HG02852 (cell line): Measurements from ENCODE around the gene SLC28A1.

Source experiments
- ATAC-seq: cut with Tn5 transposase; IDR thresholded peaks from one replicate; pipeline ENCODE4 v1.9.1; 2021; ENCODE audit warnings: mild to moderate bottlenecking, moderate library complexity; ENCODE audit not compliant: unreplicated experiment

SLC28A1 gene

DNA sequence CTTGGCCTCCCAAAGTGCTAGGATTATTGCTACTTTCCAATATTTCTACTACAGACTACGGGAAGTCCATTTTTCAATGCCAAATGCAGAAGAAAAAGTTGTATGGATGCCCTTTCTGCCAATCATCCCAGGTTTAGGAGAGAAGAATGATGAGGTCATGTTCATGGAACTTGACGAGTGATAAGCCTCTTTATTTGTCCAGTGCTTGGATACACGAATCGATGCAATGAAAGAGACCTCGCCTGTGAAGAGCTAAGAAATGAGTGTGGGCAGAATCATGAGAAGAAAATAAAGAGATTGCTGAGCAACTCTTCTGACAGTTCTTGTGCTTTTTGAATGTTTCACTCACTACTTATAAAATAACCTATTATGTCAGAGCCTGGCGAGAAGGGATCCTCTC, 996 bp upstream of the SLC28A1 start:
- no peak for ATAC-seq

DNA sequence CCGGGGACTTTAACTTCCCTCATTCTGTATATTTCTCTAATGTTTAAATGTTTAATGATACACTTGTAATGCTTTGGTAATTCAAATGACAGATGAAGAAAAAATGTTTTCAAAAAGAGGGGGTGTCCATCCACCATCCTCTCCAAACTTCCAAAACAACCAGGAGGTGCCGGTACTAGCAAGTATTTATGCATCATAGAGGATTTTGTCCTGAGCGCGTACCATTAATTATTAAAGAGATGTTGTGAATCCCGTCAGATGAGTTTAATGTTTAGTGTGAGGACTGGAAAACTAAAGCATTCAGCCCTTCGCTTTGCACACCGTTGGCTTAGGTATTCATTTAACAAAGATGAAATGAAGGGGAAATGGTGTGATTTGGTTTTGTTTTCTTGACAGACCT, 1.3 kb downstream of the SLC28A1 start:
- no peak for ATAC-seq

DNA sequence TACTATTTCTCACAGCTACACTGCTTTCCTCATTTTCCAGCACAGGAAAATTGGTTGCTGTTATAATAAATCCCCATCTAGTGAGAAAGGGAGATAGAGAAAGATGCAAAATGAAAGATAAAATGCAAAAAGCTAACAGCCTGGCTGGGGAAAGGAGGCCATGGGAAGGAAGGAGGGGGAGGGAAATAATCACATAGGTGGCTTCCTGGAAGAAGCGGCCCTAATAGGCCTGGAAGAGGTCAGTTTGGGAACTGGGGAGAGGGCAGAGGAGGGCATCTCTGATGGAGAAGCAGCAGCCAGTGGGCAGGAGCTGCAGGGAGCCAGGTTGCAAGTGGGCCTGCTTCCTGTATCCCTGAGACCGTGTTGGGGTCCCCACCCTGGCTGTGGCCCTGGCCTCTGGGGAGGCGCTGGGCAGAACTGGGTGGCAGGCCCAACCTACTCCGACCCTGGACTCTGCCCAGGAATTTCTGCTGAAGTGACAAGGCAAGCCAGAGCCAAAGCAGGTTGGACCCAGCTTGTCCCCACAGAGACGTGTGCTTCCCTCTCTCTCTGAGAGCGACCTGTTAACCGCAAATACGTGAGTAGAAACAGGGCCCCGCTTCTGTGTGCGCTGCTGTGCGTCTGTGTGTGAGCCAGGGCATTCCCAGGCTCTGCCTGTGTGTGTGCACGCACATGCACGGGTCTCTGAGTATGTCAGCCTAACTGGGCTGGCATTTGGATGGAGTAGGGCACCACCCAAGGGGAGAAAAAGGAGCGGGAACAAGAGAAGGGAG, 1.9 kb downstream of the SLC28A1 start:
- no peak for ATAC-seq

DNA sequence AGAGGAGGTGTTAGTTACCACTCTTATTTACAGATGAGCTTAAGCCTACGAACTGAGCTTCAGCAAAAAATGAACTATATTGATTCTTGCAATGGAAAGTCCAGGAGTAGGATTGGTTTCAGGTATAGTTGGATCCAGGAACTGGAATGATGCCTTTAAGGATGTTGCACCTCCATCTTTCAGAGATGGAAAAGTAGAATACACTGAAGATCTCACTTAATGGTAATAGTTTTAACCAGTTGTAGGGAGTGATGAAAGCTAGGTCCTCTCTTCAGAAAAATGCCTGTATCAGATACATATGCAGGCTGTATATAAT, 2.5 kb downstream of the SLC28A1 start:
- no peak for ATAC-seq

DNA sequence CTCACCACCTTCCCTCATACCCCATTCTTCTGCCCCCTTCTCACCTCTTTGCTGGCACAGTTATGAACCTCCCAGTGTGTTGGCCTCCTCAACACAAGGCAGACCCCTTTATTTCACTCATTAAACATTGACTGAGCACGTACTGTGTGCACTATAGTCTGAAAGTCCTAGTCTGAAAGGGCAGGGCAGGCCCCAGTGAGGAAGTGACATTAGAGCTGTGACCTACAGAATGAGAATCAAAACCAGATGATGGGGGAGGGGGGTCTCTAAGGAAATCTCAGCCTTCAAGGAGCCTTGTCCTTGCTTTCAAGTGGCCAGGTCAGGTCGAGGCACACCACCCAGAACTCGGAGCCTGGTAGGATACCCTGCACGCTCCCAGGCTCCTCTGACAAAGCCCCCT, 3.5 kb downstream of the SLC28A1 start:
- no peak for ATAC-seq

DNA sequence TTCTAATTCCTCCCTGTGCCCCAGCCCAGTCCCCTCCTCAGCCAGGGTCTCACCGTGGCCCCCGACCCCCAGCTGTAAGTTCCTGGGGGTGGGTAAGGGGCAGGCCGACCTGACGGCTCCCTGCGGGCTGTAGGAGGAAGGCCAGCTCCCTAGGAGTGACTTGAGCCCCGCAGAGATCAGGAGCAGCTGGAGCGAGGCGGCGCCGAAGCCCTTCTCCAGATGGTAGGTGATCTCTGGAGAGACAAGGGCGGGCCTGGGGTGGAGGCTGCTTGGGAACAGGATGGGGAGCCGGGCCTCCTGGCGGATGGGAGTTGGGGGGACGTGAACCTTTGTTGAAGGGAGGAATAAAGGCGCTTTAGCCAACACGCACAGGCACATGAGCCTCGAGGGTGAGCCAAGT, 4.2 kb downstream of the SLC28A1 start:
- no peak for ATAC-seq

DNA sequence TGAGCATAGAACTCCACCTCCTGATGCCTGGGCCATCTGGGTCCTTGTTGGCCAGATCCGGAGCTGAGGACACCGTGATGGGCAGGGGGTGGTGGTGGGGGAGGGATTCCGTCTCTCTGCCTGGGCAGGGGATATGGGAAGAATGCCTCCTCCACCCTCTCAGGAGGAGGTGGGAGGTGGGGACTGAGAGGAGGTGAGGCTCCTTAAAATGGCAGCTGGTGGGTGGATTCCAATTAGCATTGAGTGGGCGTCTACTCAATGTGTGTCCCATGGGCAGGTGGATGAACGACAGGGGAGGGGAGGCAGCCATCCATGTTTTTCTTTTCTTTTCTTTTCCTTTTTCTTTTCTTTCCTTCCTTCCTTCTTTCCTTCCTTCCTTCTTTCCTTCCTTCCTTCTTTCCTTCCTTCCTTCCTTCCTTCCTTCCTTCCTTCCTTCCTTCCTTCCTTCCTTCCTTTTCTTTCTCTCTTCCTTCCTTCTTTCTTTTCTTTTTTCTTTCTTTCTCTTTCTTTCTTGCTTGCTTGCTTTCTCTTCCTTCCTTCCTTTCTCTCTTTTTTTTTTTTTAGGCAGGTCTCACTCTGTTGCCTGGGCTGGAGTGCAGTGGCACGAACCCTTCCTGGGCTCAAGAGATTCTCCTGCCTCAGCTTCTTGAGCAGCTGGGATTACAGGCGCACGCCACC, 5.0 kb downstream of the SLC28A1 start:
- ATAC-seq = no peak

DNA sequence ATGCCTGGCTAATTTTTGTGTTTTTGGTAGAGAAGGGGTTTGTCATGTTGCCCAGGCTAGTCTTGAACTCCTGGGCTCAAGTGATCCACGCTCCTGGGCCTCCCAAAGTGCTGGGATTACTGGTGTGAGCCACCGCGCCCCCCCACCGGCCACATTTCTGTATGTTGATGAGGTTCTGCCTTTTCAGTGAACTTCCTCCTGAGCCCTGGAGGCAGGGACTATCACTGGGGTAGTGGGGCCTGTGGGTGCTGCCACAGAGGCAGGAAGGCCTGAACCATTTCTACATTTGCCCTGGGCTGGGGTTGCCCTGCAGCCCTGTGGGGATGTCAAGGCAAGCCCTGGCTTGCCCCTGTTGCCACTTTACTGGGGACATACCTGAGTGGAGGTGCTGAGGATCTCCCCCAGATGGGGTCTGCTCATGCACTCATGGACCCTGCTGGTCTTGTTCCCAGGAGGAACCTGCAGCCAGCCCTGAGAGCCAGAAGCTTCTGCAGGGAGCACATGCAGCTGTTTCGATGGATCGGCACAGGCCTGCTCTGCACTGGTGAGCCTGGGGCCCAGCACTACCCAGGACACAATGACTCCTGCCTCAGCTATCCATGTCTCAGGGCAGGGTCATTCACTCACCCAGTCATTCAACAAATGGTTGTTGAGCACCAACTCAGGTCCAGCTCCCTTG, 5.7 kb downstream of the SLC28A1 start:
- ATAC-seq = no peak

DNA sequence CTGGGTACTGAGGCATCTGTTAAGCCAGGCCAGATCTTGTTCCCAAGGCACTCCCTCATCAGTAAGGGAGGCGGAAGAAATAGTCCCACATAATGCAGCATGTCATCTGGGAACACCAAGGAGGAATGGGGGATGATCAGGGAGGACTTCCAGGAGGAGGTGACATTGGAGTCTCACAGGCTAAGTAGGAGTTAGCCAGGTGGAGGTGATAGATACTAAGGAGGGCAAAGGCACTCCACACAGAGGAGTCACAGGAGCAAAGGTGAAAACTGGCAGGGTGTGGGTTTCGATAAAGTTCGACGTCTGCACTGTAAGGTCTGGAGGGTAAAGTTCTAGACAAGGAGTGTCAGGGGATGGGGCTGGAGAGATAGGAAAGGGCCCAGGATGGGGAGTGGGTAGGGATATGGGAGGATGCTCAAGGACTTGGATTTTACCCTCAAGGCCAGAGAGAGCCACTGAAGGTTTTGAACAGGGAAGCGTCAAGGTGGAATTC, 6.3 kb downstream of the SLC28A1 start:
- no peak for ATAC-seq

DNA sequence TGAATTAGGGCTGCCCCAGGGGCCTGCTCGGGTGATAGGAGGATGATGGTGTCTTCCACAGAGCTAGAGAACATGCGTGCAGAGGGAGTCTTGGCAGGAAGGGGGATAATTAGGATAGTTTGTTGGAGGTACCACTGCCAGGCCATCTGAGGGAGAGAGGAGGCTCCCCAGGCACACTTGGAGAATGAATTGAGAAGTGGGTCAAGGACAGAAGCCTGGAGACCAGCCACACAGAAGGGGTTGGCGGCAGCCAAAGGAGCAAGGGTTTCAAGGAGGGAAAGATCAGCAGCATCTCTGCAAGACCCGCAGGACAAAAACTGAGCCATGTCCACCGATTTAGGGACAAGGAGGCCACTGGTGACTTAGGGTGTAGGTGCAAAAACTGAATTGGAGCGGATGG, 6.9 kb downstream of the SLC28A1 start:
- ATAC-seq = no peak

DNA sequence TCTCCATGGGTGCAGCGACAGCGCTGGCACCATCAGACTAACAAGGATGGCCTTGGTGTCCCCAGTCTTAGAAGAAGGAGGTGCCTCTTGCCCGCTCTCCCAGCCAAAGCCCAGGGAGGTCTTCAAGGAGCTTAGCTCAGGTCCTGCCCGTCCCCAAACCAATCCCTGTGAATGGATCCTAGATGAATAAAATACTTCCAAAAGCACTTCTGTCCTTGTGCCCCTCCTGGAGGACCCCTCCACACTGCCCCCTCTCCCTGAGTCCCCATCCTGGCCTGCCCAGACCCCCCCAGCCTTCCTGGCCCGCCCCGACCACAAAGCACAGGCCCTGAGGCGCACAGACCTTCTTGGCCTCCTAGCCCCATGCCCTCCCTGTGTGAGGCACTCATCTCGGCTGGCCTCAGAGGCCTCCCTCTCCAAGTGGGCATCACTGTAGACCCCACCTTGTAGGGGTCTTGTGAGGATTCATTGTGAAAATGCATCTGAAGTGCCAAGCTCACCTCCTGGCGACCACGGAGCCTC, 8.4 kb downstream of the SLC28A1 start:
- no peak for ATAC-seq

DNA sequence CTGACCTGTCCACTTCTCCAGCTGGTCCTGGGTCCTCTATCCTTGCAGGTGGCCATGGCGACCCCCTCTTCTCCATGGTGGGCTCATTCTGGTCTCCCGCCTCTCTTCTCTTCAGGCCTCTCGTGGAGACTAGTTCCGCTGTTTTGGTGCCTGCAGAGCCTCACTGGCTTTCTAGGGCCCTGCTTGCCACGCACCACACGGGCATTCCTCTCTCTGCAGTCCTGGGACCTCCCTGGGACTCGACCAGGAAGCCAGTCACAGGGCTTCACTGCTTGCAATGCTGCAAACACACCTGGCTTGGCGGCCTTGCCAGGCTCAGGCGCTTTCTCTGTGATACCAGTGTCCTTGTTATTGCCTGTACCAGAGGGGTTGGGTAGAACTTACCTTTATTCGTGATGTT, 9.1 kb downstream of the SLC28A1 start:
- no peak for ATAC-seq

DNA sequence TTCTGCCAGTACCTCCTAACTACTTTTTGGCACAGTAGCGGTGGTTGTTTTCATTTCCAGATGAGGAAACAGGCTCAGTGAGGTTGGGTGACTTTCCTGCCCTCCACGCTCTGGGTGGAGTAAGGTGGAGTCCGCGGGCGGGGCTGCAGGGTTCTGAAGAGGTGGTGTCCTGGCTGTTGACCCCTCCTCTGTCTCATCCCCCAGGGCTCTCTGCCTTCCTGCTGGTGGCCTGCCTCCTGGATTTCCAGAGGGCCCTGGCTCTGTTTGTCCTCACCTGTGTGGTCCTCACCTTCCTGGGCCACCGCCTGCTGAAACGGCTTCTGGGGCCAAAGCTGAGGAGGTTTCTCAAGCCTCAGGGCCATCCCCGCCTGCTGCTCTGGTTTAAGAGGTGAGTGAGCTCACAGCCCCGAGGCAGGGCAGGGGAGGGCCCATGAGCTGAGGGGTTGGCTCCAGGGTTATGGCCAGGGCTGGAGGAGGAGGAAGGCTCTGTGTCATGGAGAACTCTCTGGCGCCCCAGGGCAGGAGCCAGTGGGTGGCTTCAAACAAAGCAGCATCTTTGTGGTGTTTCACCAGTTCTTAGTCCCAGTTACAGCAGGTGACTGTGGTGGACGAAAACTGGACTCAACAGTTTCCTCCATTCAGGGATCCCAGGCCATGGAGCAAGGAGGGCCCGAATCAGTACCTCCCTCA, 10.4 kb downstream of the SLC28A1 start:
- ATAC-seq = no peak

DNA sequence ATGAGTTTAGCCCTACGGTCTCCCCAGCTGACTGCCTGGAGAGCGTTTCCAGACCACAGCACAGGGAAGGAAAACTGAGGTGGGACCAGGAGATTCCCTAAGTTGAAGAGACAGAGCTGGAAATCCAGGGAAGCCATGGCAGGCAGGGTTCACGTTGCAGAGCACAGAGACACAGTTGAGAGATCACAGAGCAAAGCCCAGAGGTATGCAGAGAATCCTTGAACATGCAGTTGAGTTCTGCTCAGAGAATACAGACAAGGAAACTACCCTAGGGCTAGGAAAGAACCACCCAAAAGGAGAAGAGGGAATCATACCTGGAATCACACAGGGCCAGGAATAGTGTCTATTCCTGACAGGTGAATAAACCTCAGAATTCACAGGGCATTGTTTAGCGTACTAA, 14.3 kb downstream of the SLC28A1 start:
- no peak for ATAC-seq

DNA sequence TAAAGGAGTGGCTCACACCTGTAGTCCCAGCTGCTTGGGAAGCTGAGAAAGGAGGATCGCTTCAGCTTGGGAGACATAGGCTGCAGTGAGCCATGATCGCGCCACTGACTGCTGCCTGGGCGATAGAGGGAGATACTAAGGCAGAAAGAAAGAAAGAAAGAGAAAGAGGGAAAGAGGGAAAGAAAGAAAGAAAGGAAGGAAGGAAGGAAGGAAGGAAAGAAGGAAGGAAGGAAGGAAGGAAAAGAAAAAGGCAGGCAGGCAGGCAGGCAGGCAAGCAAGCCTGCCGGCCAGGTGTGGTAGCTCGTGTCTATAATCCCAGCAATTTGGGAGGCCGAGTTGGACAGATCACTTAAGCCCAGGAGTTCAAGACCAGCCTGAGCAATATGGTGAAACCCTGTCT, 15.3 kb downstream of the SLC28A1 start:
- no peak for ATAC-seq

DNA sequence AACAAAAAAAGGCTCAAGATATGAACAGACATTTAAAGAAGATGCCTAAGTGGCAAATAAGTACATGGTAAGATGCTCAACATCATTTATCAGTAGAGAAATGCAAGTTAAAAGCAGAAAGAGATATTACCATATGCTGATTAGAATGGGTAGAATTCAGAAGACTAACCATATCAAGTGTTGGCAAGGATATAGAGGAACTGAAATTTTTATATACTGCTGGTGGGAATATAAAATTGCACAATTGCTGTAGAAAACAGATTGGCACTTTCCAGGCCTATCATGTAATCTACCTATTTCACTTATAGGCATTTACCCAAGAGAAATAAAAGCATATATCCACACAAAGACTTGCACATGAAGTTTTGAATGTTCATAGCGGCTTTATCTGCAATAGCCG, 17.1 kb downstream of the SLC28A1 start:
- ATAC-seq = no peak

DNA sequence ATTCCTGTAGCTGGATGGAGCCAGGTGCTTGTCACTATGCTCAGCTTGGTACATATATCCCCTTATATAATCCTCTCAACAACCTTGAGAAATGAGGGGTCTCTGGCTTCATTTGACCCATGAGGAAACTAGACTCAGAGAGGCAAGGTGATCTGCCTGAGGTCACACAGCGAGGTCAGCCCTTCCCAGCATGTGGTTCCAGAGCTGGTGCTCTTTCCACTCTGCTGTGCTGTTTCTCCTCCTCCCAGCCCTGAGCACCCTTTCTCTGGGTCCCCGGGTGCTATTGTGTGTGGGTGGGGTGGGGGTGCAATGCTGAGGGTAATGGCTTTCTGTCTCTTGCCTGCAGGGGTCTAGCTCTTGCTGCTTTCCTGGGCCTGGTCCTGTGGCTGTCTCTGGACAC, 19.3 kb downstream of the SLC28A1 start:
- no peak for ATAC-seq

DNA sequence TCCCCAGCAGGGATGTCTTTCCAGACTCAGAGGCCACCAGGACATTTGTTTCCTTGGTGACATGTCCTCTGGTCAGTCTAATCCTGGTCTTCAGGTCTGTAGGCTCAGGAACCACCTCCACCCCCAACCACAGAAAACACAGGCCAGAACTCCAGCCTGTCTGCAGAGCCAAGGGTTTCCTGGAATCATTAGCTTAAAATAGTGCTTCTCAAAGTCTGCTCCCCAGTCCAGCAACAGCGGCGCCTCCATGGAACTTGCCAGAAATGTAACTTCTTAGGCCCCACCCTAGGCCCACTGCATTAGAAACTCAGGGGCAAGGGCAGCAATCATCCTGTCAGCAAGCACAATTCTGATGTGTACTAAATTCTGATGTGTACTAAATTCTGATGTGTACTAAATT, 20.0 kb downstream of the SLC28A1 start:
- ATAC-seq = no peak

DNA sequence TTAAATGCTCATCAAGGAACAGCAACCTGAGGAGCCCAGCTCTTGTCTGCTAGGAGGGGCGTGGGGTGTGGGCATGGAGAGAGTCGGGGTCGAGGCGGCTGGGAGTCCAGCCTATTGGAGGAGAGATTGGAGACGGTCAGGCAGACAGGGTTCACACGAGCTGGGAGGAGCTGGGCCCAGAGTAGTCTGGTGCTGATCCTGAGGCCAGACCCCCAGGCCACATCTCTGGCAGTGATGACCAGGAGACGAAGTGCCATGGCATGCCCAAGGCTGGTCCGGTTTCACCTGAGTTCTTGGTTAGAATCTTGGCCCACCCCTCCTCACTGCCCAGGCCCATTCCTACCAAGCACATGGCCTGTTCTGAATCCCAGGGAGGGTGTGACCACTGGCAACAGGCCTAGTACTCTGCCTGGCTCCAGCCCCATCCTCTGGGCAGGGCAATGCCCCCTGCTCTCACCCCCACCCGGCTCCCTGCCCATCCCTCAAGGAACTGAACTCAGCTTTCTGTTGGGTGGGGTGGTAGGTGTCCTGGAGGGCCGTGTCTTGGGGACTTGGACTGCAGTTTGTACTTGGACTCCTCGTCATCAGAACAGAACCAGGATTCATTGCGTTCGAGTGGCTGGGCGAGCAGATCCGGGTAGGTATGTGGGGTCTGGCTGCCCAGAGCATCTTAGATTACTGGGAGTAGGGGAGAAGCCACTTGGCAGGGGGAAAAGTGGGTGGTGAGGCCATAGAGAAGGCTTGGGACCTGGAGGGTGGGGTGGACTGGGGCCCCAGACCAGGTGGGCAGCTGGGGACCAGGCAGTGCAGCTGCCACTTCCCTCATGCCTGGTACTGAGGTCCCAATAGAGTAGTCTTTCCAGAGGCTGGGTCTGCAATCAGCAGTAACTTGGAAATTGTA, 20.8 kb downstream of the SLC28A1 start:
- no peak for ATAC-seq

DNA sequence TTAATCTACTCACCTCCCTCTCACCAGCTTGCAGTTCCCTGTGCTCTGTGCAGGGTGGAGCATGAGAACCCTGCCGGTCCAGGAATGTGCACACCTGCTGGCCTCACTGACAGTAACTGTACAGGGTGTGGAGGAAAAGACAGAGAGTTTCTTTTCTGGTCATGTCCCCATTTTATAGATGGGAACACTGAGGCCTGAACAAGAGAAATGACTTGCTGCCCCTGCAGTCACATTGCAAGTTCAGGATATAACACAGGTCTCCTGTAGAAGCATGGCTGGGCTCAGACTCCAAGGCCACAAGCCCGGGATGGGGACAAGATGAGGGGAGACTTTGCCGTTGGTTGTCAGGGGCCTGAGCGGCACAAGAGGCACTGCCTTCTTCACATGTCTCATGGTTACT, 23.3 kb downstream of the SLC28A1 start:
- ATAC-seq = no peak
